Coronary artery (tissue), 2 donors: ENCODE results near the gene NTRK3.

Experiments
- DNase-seq: peaks from one replicate; pipeline ENCODE4 v3.0.0-alpha.2; 2017; ENCODE audit warnings: low spot score
- H3K27ac ChIP-seq, 2 donors: fragments of 200-600 bp; sonication (generic); one replicate each; pipeline ENCODE4 v1.5.1; 2016 to 2019
- H3K4me3 ChIP-seq: fragments of 200-600 bp; sonication (generic); 2 replicates; pipeline ENCODE4 v1.5.1; 2016; ENCODE audit warnings: mild to moderate bottlenecking, moderate library complexity
- TF ChIP-seq, protein P1 (sequence below): fragments of 200-600 bp; sonication (generic); IDR thresholded peaks from one replicate; pipeline ENCODE4 v1.5.1; 2019; ENCODE audit warnings: antibody characterized with exemption

Gene NTRK3

DNA sequence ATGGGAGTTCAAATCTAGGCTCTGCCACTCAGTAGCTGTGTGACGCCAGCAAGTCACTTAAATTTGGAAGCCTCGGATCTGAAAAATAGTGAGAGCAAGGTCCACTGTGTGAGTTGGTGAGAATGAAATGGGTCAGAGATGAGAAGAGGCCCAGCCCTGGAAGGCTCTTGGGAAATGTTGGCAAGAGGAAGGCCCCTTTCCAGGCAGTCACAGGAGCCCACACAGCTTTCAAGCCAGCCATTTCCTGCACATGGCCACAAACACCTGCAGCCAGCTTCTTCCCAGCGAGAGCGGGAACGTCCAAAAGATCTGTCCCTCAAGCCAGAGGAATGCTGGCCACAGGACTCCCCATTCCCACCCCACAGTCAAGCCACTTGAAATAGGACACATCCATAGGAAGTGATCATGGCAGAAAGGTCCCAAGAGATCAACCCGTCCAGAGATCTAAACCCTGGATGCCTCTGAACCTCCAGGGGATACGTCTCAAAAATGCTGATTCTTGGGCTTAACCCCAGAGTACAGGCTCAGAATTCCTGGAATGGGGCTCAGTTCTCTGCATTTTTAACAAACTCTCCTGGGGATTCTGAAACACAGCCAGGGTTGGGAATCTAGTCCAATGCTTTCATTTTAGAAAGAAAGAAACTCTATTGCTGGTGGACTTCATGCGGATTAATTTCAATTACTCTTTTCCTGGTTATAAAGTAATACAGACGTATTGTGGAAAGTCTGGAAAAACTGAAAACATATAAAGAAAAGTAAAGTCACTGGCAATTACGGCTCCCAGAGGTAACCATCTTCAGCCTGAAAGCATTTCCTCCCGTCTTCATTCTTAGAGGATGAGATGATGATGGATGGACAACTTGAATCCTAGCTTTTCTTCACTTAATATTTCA, 35.9 kb downstream of the NTRK3 start:
- Histone ChIP-seq H3K27ac (no peak overlapping the region), H3K4me3 (no peak overlapping the region)
- TF ChIP-seq, protein P1, sequence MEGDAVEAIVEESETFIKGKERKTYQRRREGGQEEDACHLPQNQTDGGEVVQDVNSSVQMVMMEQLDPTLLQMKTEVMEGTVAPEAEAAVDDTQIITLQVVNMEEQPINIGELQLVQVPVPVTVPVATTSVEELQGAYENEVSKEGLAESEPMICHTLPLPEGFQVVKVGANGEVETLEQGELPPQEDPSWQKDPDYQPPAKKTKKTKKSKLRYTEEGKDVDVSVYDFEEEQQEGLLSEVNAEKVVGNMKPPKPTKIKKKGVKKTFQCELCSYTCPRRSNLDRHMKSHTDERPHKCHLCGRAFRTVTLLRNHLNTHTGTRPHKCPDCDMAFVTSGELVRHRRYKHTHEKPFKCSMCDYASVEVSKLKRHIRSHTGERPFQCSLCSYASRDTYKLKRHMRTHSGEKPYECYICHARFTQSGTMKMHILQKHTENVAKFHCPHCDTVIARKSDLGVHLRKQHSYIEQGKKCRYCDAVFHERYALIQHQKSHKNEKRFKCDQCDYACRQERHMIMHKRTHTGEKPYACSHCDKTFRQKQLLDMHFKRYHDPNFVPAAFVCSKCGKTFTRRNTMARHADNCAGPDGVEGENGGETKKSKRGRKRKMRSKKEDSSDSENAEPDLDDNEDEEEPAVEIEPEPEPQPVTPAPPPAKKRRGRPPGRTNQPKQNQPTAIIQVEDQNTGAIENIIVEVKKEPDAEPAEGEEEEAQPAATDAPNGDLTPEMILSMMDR: no peak
- no peak for DNase-seq

DNA sequence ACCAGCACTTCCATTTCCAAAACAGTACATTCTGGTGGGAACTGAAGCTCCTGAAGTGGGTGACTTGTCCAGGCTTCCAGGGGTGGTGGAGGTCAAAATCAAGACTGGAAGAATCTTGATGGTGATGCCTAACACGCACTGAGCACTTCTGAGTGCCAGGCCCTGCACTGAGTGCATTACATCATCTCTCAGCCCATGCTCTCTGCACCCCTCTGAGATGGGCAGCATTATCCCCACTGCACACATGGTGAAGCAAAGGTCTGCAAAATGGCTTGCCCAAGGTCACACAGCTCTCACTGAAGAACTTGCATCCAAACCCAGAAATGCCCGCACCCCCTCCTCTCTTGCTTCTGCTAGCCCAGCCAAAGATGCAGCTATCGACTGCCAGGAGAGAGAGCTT, 36.9 kb downstream of the NTRK3 start:
- Histone ChIP-seq H3K4me3 (no peak overlapping the region), H3K27ac (no peak overlapping the region)
- no peak for DNase-seq
- TF ChIP-seq, protein P1: no peak

DNA sequence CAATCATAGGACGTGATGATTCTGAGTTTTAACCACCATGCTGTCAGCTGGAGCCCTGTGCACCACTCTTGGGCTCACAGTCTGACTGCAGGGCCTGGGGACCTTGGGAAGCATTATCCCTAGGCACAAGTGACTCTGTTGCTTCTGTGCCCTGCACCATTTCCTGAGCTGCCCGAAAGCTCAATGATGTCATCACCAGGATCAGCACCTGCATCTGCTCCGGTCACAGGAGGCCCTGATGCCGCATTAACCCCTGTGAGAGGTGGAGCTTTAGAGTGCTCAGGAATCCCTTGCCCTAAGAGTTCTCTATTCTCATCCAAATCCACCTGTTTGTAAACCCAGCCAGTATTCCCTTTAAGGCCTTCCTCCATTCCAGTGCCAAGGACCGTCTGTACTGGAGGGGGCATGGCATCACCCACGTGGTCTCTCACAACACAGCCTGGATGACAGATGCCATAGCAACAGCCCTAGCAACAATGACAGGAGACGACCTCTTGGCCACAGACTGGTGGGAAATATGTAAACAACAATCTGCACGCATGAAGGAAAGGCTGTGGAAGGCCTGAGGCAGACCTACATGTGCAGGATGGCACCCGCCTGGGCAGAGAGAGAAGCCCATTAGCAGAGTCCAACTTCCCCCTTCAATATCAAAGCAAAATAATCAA, 37.9 kb downstream of the NTRK3 start:
- H3K27ac ChIP-seq: no peak overlapping the region
- DNase-seq: no peak
- no peak overlapping the region for H3K4me3 ChIP-seq
- TF ChIP-seq, protein P1: no peak

DNA sequence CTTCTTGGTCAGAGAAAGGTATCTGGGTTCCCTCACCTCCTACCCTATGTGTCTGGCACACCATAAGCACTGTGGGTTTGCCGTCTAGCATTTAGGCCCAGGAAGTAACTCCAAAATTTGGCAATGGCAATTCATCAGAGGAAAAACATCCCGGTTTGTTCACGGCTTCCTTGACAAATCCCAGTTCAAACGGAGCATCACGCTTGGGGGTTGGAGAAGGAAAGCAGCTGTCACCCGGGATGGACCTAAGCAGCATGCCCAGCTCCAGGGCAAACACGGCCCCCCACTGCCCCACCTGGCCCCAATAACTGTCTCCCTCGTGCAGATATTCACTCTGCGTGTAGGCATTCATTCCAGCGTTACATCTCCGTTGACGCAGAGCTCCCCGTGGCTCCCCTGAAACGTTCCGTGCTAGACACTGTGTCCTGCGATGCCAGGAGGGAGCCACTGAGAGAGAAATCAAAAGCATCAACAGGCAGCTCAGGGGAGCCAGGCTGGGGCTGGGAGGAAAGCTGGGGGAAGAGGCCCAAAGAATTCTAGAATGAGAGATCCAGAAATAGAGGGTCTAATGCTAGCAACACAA, 41.4 kb downstream of the NTRK3 start:
- TF ChIP-seq, protein P1: no peak
- Histone ChIP-seq H3K27ac (no peak overlapping the region), H3K4me3 (no peak overlapping the region)
- DNase-seq: no peak

DNA sequence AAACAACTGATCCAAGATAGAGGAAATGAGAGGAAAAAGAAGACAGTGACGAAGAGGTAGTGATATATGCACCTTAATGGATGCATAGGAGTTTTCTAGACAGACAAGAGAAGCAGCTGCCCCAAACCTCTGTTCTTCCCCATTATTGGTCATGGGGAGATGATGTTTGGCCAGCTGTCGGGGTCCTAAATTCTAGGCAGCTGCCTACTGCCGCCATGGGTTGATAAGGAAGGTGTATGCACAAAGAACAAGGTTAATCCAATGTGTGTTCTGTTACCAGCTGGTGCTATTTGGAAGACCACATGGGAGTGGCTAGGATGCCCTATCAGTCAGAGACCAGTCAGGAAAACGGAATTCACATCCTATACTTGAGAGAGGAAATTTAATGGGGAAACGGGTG, 47.4 kb downstream of the NTRK3 start:
- no peak overlapping the region for H3K4me3 ChIP-seq
- DNase-seq: no peak
- no peak overlapping the region for H3K27ac ChIP-seq
- TF ChIP-seq, protein P1: no peak

DNA sequence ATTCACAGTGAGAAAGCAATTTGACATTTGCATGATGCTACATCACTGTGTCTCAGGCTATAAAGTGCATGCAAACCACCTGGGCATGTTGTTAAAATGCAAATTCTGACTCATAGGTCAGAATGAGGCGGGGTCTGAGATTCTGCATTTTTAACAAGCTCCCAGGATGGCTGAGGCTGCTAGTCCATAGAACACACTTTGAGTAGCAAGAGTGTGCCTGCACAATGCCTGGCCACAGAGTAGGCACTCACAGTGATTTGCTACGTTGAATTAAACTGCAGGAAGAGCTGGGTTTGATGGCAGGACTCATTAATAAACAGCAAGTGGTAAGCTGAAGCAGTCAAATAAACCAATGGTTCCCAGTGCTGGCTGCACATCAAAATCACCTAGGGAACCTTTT, 48.1 kb downstream of the NTRK3 start:
- TF ChIP-seq, protein P1: no peak
- no peak for DNase-seq
- Histone ChIP-seq H3K4me3 (no peak overlapping the region), H3K27ac (no peak overlapping the region)
